Liver (tissue), 9 donors: Measurements from ENCODE around the gene PHF2. TPM values are rescaled to one million over a fixed set of nuclear protein-coding genes. Genes with fewer than 3 reads are reported as not detected.

Source experiments
- DNase-seq: peaks from one replicate; pipeline ENCODE4 v3.0.0-alpha.2; 2017; ENCODE audit warnings: low spot score
- H3K27ac ChIP-seq, 2 donors: one replicate each; pipeline ENCODE4 v1.7.0; 2013; ENCODE audit warnings: inconsistent platforms in 2 of 2, low read length in 2 of 2, control low read depth in 1 of 2, low read depth in 1 of 2, mild to moderate bottlenecking in 1 of 2
- H3K27me3 ChIP-seq, 4 donors: one replicate each; pipeline versions ENCODE4 v1.6.1 to v1.7.0; 2013; ENCODE audit warnings: low read length in 3 of 4, inconsistent platforms in 1 of 4, mild to moderate bottlenecking in 1 of 4, moderate library complexity in 1 of 4; ENCODE audit not compliant: control insufficient read depth in 4 of 4, insufficient read depth in 4 of 4
- H3K36me3 ChIP-seq, 4 donors: one replicate each; pipeline versions ENCODE4 v1.6.1 to v1.7.0; 2013; ENCODE audit warnings: low read length in 3 of 4, mild to moderate bottlenecking in 3 of 4, low read depth in 1 of 4, moderate library complexity in 1 of 4; ENCODE audit not compliant: control insufficient read depth in 4 of 4, insufficient read depth in 3 of 4
- H3K4me1 ChIP-seq, 4 donors: one replicate each; pipeline versions ENCODE4 v1.6.1 to v1.7.0; 2013; ENCODE audit warnings: low read length in 3 of 4, mild to moderate bottlenecking in 3 of 4, moderate library complexity in 1 of 4; ENCODE audit not compliant: control insufficient read depth in 4 of 4, insufficient read depth in 4 of 4
- H3K4me3 ChIP-seq, 3 donors: one replicate each; pipeline versions ENCODE4 v1.6.1 to v1.7.0; 2013; ENCODE audit warnings: low read length in 3 of 3, control low read depth in 1 of 3, low read depth in 1 of 3, mild to moderate bottlenecking in 1 of 3
- H3K9ac ChIP-seq, 2 donors: one replicate each; pipeline ENCODE4 v1.7.0; 2013; ENCODE audit warnings: low read length in 2 of 2, mild to moderate bottlenecking in 2 of 2, moderate library complexity in 2 of 2, control low read depth in 1 of 2, low read depth in 1 of 2
- H3K9me3 ChIP-seq, 4 donors: one replicate each; pipeline versions ENCODE4 v1.6.1 to v1.7.0; 2013; ENCODE audit warnings: low read length in 3 of 4; ENCODE audit not compliant: control insufficient read depth in 4 of 4
- ATF3 ChIP-seq: IDR thresholded peaks from 2 replicates; pipeline ENCODE4 v1.6.1; 2016; ENCODE audit warnings: antibody characterized with exemption
- EGR1 ChIP-seq, 2 donors: IDR thresholded peaks; 2 replicates each; pipeline ENCODE4 v1.6.1; 2016 to 2018; ENCODE audit warnings: antibody characterized with exemption in 2 of 2, low read depth in 2 of 2
- GABPA ChIP-seq, 2 donors: IDR thresholded peaks in 1 of 2; conservative IDR thresholded peaks in 1 of 2; 2 replicates each; pipeline ENCODE4 v1.6.1; 2016; ENCODE audit warnings: antibody characterized with exemption in 2 of 2, mild to moderate bottlenecking in 1 of 2, moderate library complexity in 1 of 2
- JUND ChIP-seq, 2 donors: IDR thresholded peaks; 2 replicates each; pipeline ENCODE4 v1.6.1; 2016; ENCODE audit warnings: antibody characterized with exemption in 2 of 2
- RAD21 ChIP-seq, 2 donors: IDR thresholded peaks; 2 replicates each; pipeline ENCODE4 v1.6.1; 2016; ENCODE audit warnings: antibody characterized with exemption in 2 of 2, mild to moderate bottlenecking in 2 of 2
- REST ChIP-seq: IDR thresholded peaks from 2 replicates; pipeline ENCODE4 v1.6.1; 2016; ENCODE audit warnings: antibody characterized with exemption, mild to moderate bottlenecking
- YY1 ChIP-seq: IDR thresholded peaks from 2 replicates; pipeline ENCODE4 v1.6.1; 2016; ENCODE audit warnings: antibody characterized with exemption, mild to moderate bottlenecking
- ZBTB33 ChIP-seq: IDR thresholded peaks from 2 replicates; pipeline ENCODE4 v1.6.1; 2016; ENCODE audit warnings: antibody characterized with exemption
- WGBS: extraction: QIAGEN DNeasy Blood & Tissue Kit; methylation state at CpG from one replicate; pipeline ENCODE4 v1.1.7; 2013; 5-methylcytosine and 5-hydroxymethylcytosine counted together
- polyA plus RNA-seq, 2 donors: library from polyadenylated mRNA; stranded (reverse) in 1 of 2; unstranded in 1 of 2; fragments of 200-250 nt in 1 of 2; fragments of >200 nt in 1 of 2; fragmentation: Nextera tagmentation in 1 of 2; extraction: Ambion mirVana in 1 of 2; gene quantifications; one replicate each; pipeline versions ENCODE4 v1.2.1 to v1.2.3, GENCODE V29; 2013 to 2015
- total RNA-seq, 2 donors: library from RNA; depleted of rRNA; stranded (reverse); fragments of >200 nt; gene quantifications; one replicate each; pipeline ENCODE4 v1.2.3, GENCODE V29; 2014
- TF ChIP-seq, protein P1 (sequence below): fragments of 150-350 bp; IDR thresholded peaks from 2 replicates; pipeline ENCODE4 v1.5.1; 2017; ENCODE audit warnings: improper control_type of control experiment, low read depth, low read length; ENCODE audit not compliant: missing input control
- donor health status: healthy.
- donor health status: healthy.
- donor health status: healthy.
- donor health status: healthy.
- donor health status: healthy.

Gene PHF2
- total and polyA plus RNA-seq, 4 donors: 2.3 to 8.6 (median 6.7) TPM

GRCh38 chr9:93673839-93674334 lies 97.5 kb downstream of the PHF2 start:
- Histone ChIP-seq H3K9me3 (no peaks in the 10 kb centered on the region), H3K27ac (no peak overlapping the region)

More at GRCh38 chr9:93673839-93674334, 97.5 kb downstream of the PHF2 start:
- H3K27me3 ChIP-seq: no peaks in the 10 kb centered on the region
- H3K9ac ChIP-seq: no peak overlapping the region
- no peaks in the 10 kb centered on the region for H3K4me1 ChIP-seq
- H3K36me3 ChIP-seq: peaks cover 7 to 48% (median 16%) of the 10 kb centered on the region in 4 donors
- no peak overlapping the region for H3K4me3 ChIP-seq
- 93% methylated on average over 13 of the region's 13 CpGs for WGBS
- no peak for TF ChIP-seq RAD21 (IDR thresholded peaks at IDR 0.05)
- TF ChIP-seq, protein P1, sequence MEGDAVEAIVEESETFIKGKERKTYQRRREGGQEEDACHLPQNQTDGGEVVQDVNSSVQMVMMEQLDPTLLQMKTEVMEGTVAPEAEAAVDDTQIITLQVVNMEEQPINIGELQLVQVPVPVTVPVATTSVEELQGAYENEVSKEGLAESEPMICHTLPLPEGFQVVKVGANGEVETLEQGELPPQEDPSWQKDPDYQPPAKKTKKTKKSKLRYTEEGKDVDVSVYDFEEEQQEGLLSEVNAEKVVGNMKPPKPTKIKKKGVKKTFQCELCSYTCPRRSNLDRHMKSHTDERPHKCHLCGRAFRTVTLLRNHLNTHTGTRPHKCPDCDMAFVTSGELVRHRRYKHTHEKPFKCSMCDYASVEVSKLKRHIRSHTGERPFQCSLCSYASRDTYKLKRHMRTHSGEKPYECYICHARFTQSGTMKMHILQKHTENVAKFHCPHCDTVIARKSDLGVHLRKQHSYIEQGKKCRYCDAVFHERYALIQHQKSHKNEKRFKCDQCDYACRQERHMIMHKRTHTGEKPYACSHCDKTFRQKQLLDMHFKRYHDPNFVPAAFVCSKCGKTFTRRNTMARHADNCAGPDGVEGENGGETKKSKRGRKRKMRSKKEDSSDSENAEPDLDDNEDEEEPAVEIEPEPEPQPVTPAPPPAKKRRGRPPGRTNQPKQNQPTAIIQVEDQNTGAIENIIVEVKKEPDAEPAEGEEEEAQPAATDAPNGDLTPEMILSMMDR: no peak
- TF ChIP-seq GABPA (IDR thresholded peaks at IDR 0.05 in 1 of 2, conservative IDR thresholded peaks at IDR 0.05 in 1 of 2): no peak
- TF ChIP-seq REST: no peak
- TF ChIP-seq ATF3: no peak
- TF ChIP-seq ZBTB33: no peak
- TF ChIP-seq YY1: no peak
- no peak for TF ChIP-seq EGR1 (IDR thresholded peaks at IDR 0.05; ENCODE audit: low read depth in 2 of 2)
- TF ChIP-seq JUND (IDR thresholded peaks at IDR 0.05): no peak
- DNase-seq: no peak
